B cell (primary cell): ENCODE measurements around the gene KIN.

ENCODE experiments used
- EZH2 ChIP-seq: IDR thresholded peaks from 2 replicates; pipeline ENCODE4 v1.6.1; 2012; ENCODE audit warnings: borderline replicate concordance, low read depth, mild to moderate bottlenecking, moderate library complexity, low read length; ENCODE audit not compliant: insufficient read depth, poor library complexity, severe bottlenecking
- TF ChIP-seq, protein P1 (sequence below): fragments of 200-600 bp; IDR thresholded peaks from one replicate; pipeline ENCODE4 v1.8.0; 2022; ENCODE audit warnings: antibody characterized with exemption, mild to moderate bottlenecking

DNA sequence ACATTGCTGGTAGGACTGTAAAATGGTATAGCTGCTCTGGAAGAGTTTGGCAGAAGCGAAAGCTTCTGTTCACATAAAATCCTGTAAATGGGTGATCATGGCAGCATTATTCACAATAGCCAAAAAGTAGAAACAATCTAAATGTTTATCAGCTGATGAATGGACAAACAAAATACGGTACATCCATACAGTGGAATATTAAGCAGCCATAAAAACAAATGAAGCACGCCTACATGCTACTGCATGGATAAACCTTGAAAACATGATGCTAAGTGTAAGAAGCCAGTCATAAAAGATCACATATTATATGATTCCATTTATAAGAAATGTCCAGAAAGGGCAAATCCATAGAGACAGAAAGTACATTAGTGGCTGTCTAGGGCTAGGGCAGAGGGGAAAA lies 32.7 kb downstream of the KIN start:
- TF ChIP-seq, protein P1, sequence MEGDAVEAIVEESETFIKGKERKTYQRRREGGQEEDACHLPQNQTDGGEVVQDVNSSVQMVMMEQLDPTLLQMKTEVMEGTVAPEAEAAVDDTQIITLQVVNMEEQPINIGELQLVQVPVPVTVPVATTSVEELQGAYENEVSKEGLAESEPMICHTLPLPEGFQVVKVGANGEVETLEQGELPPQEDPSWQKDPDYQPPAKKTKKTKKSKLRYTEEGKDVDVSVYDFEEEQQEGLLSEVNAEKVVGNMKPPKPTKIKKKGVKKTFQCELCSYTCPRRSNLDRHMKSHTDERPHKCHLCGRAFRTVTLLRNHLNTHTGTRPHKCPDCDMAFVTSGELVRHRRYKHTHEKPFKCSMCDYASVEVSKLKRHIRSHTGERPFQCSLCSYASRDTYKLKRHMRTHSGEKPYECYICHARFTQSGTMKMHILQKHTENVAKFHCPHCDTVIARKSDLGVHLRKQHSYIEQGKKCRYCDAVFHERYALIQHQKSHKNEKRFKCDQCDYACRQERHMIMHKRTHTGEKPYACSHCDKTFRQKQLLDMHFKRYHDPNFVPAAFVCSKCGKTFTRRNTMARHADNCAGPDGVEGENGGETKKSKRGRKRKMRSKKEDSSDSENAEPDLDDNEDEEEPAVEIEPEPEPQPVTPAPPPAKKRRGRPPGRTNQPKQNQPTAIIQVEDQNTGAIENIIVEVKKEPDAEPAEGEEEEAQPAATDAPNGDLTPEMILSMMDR = no peak
- no peak for TF ChIP-seq EZH2
